HL-60/S4 (cell line): Measurements from ENCODE around the gene IL19.
"Not testable (repeated sequence)": the region's sequence is repeated elsewhere in the genome, so short reads cannot be mapped to it uniquely, and the experiment has no call there.

ENCODE experiments used
- in situ Hi-C: fragments of 300-500 bp; cut with MboI; formaldehyde crosslinking; loops from 2 replicates; pipeline ENCODE4 v1.14.3; 2022; ENCODE audit warnings: low sequenced_read_pairs

IL19 gene

GRCh38 chr1:206828765-206829164 lies 58.2 kb downstream of the IL19 start:
- in situ Hi-C loops: no loop called here

DNA sequence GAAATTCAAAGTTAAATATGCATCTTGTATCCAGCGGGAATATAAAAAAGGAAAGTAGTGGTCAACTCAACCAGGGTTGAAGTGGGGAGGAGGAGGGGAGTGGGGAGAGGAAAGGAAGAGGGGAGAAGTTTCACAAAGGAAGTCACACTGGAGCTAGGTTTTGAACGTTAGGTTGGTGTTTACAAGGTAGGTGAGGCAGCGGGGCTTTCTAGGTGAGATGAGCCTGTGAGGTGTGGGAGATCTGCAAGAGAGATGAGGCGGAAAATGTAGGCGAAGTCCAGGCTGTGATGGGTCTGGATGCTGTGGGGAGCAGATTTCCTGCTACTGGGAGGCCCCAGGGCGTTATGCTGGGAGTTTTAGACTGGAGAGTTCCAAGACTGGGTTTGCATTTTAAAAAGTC lies 58.7 kb downstream of the IL19 start:
- in situ Hi-C loops: no loop called here

- in situ Hi-C loops: no loop called here
Measured at GRCh38 chr1:206829875-206830274, 59.3 kb downstream of the IL19 start.

GRCh38 chr1:206831650-206832049 lies 61.1 kb downstream of the IL19 start:
- in situ Hi-C loops: no loop called here

- in situ Hi-C loops: no loop called here
Measured at GRCh38 chr1:206832352-206832880, 61.8 kb downstream of the IL19 start.

DNA sequence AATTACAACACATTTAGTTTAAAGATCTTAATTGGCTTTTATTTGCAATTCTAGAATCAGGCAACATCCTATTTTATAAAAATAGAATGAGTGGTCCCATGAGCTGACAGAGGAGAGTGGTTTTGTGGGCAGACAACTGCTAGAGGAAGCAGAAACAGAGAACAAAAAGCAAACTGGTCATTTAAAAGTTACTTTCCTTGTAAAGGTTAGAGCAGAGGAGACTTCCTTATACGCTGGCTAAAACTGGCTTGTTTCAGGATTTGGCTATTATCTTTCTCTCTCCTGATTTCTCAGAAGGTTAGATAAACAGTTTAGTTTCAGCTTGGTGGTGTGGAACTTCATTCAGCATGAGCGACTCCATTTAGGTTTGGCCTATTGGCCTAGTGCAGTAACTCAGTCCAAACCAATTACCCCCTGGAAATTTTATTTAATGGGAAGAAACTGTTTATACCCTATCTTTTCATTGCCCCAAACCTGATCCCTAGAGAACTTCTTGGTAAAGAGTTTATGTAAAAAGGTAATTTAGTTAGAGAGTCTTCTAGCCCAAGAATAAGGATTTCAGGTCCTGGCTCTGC lies 62.6 kb downstream of the IL19 start:
- in situ Hi-C loops: no loop called here

GRCh38 chr1:206833801-206834200 lies 63.2 kb downstream of the IL19 start:
- in situ Hi-C loops: no loop called here

GRCh38 chr1:206834217-206834616 lies 63.6 kb downstream of the IL19 start:
- in situ Hi-C loops: no loop called here

- in situ Hi-C loops: no loop called here
Measured at GRCh38 chr1:206834711-206835110, 64.1 kb downstream of the IL19 start.

DNA sequence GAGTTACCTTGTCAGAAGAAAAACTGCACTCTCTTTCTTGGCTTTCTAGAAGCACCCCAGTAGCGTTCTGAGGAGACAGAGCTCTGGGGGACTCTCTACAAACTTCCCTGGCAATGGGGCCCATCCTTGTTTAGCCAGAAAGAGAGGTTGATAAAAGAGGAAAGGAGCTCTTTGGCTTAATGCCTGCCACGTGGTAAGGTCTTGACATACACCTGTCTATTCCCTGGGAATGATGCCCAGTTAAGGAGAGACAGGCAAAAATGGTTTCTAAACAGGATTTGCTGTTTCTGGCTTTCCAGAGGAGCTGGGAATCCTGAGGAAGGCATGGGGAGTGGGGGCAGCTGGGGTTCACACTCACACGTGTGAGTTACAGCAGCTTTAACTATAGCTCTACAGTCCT lies 64.6 kb downstream of the IL19 start:
- in situ Hi-C loops: no loop called here

DNA sequence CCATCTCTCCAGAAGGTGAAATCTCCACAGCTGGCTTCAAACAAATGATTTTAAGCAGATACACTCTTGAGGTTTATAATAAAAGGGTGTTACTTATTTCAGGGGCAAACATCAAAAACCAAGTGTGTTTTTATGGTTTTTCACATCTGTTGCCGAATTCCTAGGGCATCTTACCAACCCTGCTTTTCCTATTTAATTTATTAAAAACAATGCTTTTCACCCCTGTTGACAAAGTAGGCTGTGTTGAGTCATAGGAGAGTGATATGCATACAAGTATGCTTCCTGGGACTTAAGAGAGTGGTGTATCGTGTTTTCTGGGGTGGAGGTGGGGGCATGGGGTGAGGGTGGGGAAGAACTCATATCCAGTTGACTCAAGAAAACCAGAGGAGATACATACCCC lies 65.5 kb downstream of the IL19 start:
- in situ Hi-C loops: no loop called here

DNA sequence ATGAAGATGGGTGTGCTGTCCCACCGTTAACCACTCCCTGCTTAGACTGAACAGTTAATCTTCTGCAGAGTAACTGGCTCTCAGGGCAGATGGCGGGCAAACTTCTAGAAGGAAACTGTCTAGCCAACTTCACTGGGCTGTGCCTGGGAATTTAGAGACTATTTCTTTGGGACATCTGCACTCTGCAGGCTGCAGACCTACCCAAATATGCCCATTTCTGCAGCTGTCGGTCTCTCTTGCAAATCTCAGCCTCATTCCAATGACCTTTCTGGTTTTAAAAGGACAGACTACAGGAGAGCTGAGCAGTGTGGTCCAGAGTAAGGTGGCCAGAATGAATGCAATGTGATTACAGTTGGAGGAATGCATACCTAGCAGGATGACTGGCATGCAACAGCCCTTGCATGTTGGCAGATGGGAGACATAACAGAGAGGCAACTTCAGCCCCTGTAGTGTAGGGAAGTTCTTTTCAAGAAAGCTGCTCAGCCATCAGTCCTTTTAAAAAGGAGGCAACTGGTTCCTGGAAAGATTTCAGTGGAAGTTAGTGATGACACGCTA lies 68.5 kb downstream of the IL19 start:
- in situ Hi-C loops: no loop called here

DNA sequence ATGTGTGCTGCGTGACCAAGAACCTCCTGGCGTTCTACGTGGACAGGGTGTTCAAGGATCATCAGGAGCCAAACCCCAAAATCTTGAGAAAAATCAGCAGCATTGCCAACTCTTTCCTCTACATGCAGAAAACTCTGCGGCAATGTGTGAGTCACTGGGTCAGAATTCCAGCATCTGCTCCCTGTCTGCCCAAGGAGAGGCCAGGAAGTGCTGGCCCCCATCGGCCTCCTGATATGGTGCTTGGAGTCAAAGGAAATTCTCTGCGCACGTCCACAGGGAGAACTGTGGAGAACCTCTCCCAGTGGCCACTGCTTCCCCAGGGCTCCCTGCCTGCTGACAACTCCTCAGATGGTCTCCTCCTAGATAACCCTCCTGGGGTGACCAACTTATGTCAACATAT lies 69.3 kb downstream of the IL19 start:
- in situ Hi-C loops: no loop called here

DNA sequence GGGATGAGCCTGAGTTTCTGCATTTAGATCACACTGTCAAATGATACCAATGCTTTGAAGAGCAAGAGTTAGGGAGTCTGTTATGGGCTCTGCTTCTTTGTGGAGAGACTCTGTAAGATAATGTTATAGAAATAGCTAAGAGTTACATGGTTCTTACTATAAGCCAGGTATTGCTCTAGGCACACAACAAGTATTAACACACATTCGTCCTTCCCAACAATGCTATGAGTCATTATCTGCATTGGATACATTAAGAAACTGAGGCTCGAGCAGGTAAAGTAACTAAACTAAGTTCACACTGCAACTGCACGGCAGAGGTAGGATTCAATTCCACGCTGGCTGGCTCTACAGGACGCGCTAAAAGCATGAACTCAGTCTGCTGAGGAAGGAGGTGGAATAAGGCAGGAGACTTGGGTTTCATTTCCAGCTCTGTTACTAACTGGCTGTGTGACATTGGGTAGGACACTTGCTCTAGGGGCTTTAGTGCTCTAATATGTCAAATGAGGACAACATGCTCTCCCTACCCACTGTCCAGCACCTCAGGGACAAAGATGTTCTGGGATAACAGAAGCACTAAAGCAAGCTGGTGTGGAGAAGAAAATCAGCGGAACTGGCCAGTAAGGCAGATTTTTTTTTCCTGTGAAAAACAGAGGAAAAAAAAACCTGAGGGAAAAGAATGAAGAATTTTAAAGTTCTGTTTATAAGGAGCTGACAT lies 71.2 kb downstream of the IL19 start:
- in situ Hi-C loops: no loop called here

DNA sequence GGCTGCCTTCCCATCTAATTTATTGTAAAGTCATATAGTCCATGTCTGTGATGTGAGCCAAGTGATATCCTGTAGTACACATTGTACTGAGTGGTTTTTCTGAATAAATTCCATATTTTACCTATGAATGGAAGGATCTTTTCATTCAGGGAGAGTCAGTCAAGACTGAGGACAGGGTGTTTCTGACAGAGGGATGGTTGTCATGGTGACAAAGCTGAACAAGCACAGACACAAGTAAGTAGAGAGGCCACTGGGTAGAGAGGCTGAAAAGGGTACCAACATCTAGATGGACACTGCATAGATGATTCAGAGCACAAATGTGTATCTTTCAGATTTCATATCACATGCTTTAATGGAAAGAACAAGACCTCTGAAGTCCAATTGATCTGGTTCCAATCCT lies 72.3 kb downstream of the IL19 start:
- in situ Hi-C loops: no loop called here

GRCh38 chr1:206843626-206844025 lies 73.1 kb downstream of the IL19 start:
- in situ Hi-C loops: no loop called here

DNA sequence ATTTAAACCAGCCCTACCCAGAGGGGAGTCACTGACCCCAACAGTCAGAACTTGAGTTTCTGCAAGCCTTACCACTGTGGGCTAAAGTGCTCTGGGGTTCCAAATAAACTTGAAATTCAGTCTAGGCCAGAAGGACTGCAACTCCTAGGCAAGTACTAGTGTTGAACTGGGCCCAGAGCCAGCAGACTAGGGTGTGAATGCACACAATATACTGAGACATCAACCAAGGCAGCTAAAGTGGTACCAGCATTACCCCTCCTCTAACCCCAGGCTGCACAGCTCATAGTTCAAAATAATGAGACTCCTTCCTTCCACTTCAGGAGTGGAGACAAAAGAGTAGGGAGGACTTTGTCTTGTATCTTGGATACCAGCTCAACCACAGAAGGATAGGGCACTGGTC lies 75.9 kb downstream of the IL19 start:
- in situ Hi-C loops: no loop called here

- in situ Hi-C loops: no loop called here
Measured at GRCh38 chr1:206847337-206847834, 76.8 kb downstream of the IL19 start.

DNA sequence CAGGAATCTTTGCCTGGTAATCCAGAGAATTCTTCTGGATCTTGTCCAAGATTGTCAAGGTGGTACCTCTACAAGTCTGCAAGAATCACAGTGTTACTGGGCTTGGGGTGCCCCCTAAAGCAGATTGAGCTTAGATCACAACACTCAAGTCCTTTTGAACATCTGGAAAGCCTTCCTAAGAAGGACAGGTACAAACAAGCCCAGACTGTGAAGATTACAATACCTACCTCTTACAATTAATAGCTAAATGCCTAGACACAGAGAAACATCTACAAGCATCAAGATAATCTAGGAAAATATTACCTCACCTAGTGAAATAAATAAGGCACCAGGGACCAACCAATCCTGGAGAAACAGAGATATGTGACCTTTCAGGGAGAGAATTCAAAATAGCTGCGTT lies 77.4 kb downstream of the IL19 start:
- in situ Hi-C loops: no loop called here

DNA sequence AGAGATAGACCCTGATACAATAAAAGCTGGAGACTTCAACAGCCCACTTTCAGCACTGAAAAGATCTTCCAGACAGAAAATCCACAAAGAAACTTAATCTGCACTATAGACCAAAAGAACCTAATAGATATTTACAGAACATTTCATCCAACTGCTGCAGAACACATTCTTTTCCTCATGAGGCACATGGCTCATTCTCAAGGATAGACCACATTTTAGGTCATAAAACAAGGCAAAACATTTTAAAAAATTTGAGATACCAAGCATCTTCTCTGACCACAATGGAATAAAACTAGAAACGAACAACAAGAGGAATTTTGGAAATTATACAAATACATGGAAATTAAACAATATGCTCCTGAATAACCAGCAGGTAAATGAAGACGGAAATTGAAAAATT lies 79.8 kb downstream of the IL19 start:
- in situ Hi-C loops: no loop called here

- in situ Hi-C loops: no loop called here
Measured at GRCh38 chr1:206851341-206852010, 80.9 kb downstream of the IL19 start.

GRCh38 chr1:206852662-206853061 lies 82.1 kb downstream of the IL19 start:
- in situ Hi-C loops: not testable (repeated sequence)
